Panc1 (cell line): ENCODE measurements around the gene CEP68. TPM values are rescaled to one million over a fixed set of nuclear protein-coding genes. Genes with fewer than 3 reads are reported as not detected.
A peak's percentile ranks its signal among the peaks of the same experiment; 100 is the strongest.

Experiments used
- ATAC-seq: fragments of 200-7000 bp; cut with Tn5 transposase; 2 replicates; pipeline ENCODE4 v1.9.1; 2020; ENCODE audit warnings: mild to moderate bottlenecking, moderate library complexity
- BruUV-seq: library from RNA; stranded (reverse); fragments of 400-500 nt; replicated peaks from 2 replicates; lab custom pipeline; 2021; lab: Mats Ljungman, UMichigan
- CTCF ChIA-PET: fragments of 300-600 bp; sonication (Branson Sonifier 250); formaldehyde crosslinking; loops from one replicate; lab custom pipeline; 2022; ENCODE audit warnings: antibody characterized with exemption; lab: Charles Lee
- POLR2A ChIA-PET: fragments of 300-600 bp; sonication (Branson Sonifier 250); formaldehyde crosslinking; loops from one replicate; lab custom pipeline; 2022; ENCODE audit warnings: antibody characterized with exemption; lab: Charles Lee
- DNase-seq: peaks from one replicate; pipeline ENCODE4 v3.0.0-alpha.2; 2010; ENCODE audit warnings: low read depth, low spot score
- H3K27ac ChIP-seq: 2 replicates; pipeline ENCODE4 v1.5.1; 2011; ENCODE audit warnings: mild to moderate bottlenecking, low read length, inconsistent platforms
- H3K27me3 ChIP-seq: fragments of 200-500 bp; sonication (Bioruptor generic); 2 replicates; pipeline ENCODE4 v1.6.0; 2014; ENCODE audit warnings: low read length, inconsistent platforms; ENCODE audit not compliant: control insufficient read depth, insufficient read depth
- H3K36me3 ChIP-seq: fragments of 200-500 bp; sonication (Bioruptor generic); 2 replicates; pipeline ENCODE4 v1.5.1; 2014; ENCODE audit warnings: inconsistent platforms, mild to moderate bottlenecking, low read length, moderate library complexity; ENCODE audit not compliant: control insufficient read depth, insufficient read depth
- H3K4me1 ChIP-seq: 2 replicates; pipeline ENCODE4 v1.5.1; 2011; ENCODE audit warnings: inconsistent platforms, mild to moderate bottlenecking, low read length, moderate library complexity; ENCODE audit not compliant: control insufficient read depth, insufficient read depth
- H3K4me3 ChIP-seq, 2 experiments: 2 replicates each; pipeline ENCODE4 v1.5.1; 2011 to 2012; ENCODE audit warnings: low read depth in 2 of 2, low read length in 2 of 2, mild to moderate bottlenecking in 2 of 2, inconsistent platforms in 1 of 2, moderate library complexity in 1 of 2
- H3K9me3 ChIP-seq: fragments of 200-500 bp; sonication (Bioruptor generic); 2 replicates; pipeline ENCODE4 v1.5.1; 2014; ENCODE audit warnings: low read depth, mild to moderate bottlenecking, inconsistent platforms, low read length, moderate library complexity; ENCODE audit not compliant: control insufficient read depth, insufficient read depth
- CTCF ChIP-seq: fragments of 450-650 bp; IDR thresholded peaks from 2 replicates; pipeline ENCODE4 v1.5.1; 2017; ENCODE audit warnings: mild to moderate bottlenecking
- POLR2AphosphoS5 ChIP-seq: IDR thresholded peaks from 2 replicates; pipeline ENCODE4 v1.6.1; 2012; ENCODE audit warnings: mild to moderate bottlenecking, low read depth, low read length, moderate library complexity
- REST ChIP-seq, 2 experiments: IDR thresholded peaks; 2 replicates each; pipeline ENCODE4 v1.6.1; 2011 to 2012; ENCODE audit warnings: low read depth in 2 of 2, control low read depth in 1 of 2, low read length in 1 of 2, mild to moderate bottlenecking in 1 of 2, moderate library complexity in 1 of 2; ENCODE audit not compliant: insufficient read depth in 1 of 2
- SIN3A ChIP-seq: IDR thresholded peaks from 2 replicates; pipeline ENCODE4 v1.6.1; 2012; ENCODE audit warnings: low read depth, mild to moderate bottlenecking, low read length, moderate library complexity, borderline replicate concordance; ENCODE audit not compliant: insufficient read depth
- TCF7L2 ChIP-seq: IDR thresholded peaks from 2 replicates; pipeline ENCODE4 v1.6.1; 2011; ENCODE audit warnings: mild to moderate bottlenecking, low read depth, low read length, inconsistent platforms
- in situ Hi-C: cut with HindIII; loops from 2 replicates; pipeline ENCODE4 v1.10.0; 2016; ENCODE audit warnings: low sequenced_read_pairs, low pct_unique_long_range_greater_than_20kb
- intact Hi-C: fragments of 100-400 bp; cut with micrococcal nuclease; formaldehyde crosslinking; loops from one replicate; pipeline ENCODE4 v1.10.0; 2022; ENCODE audit not compliant: unreplicated experiment
- total RNA-seq: library from RNA; stranded (reverse); gene quantifications from one replicate; pipeline ENCODE4 v1.2.1, GENCODE V29; 2021; ENCODE audit not compliant: unreplicated experiment

Gene CEP68
- total RNA-seq, 1 experiment from 2014 or later: 13.3 TPM

- CTCF ChIA-PET: no interaction called here
Observed at GRCh38 chr2:65108780-65109179, 52.6 kb downstream of the CEP68 start.

GRCh38 chr2:65112633-65113032 is 56.4 kb downstream of the CEP68 start:
- Histone ChIP-seq H3K9me3 (no peaks in the 10 kb centered on the region), H3K36me3 (no peaks in the 10 kb centered on the region), H3K27ac (no peak overlapping the region), H3K4me1 (no peaks in the 10 kb centered on the region), H3K4me3 (no peak overlapping the region), H3K27me3 (no peaks in the 10 kb centered on the region)
- ChIA-PET POLR2A (no interaction called here), CTCF (no interaction called here)
- DNase-seq (no peak), ATAC-seq (no peak)
- in situ Hi-C loops (no loop called here), intact Hi-C loops (no loop called here)
- TF ChIP-seq SIN3A (no peak), REST (IDR thresholded peaks at IDR 0.05; ENCODE audit: insufficient read depth in 1 of 2, low read depth in 2 of 2, low read length in 1 of 2) (no peak), CTCF (no peak), TCF7L2 (no peak), POLR2AphosphoS5 (no peak)
- TSS peak; percentile 30 for BruUV-seq

More at GRCh38 chr2:65108780-65109179, 52.6 kb downstream of the CEP68 start:
- no peak overlapping the region for H3K27ac ChIP-seq
- ATAC-seq (no peak), DNase-seq (no peak)
- no peaks in the 10 kb centered on the region for H3K4me1 ChIP-seq
- H3K27me3 ChIP-seq: no peaks in the 10 kb centered on the region
- no TSS peak for BruUV-seq
- H3K36me3 ChIP-seq: no peaks in the 10 kb centered on the region
- in situ Hi-C loops: no loop called here
- no peak for TF ChIP-seq REST (IDR thresholded peaks at IDR 0.05; ENCODE audit: insufficient read depth in 1 of 2, low read depth in 2 of 2, low read length in 1 of 2)
- no peak for TF ChIP-seq POLR2AphosphoS5
- TF ChIP-seq CTCF: no peak
- no peak for TF ChIP-seq TCF7L2
- TF ChIP-seq SIN3A: no peak
- POLR2A ChIA-PET: no interaction called here
- intact Hi-C loops: no loop called here
- no peaks in the 10 kb centered on the region for H3K9me3 ChIP-seq
- H3K4me3 ChIP-seq: no peak overlapping the region
